Measurements from ENCODE around the gene GATM. TPM values are rescaled to one million over a fixed set of nuclear protein-coding genes. Genes with fewer than 3 reads are reported as not detected.

The GATM gene
- total RNA-seq, 1 donor from 2014 or later: 0.86 TPM

Other genes with a start within 250 kb of the GATM start
- 0.37 TPM in 1 of 2 replicates, not detected in the other for gene DUOXA1, start 248.7 kb downstream of the GATM start, total RNA-seq
- gene DUOX1, start 248.6 kb downstream of the GATM start, total RNA-seq: 0.10 and 0.13 TPM in 2 replicates
- 14.5 and 16.3 TPM in 2 replicates for gene SHF, start 190.6 kb downstream of the GATM start, total RNA-seq
- gene SLC28A2, start 126.3 kb downstream of the GATM start, total RNA-seq: not detected in 2 replicates
- 1.6 and 2.1 TPM in 2 replicates for gene SLC30A4, start 144.2 kb upstream of the GATM start, total RNA-seq
- 50.6 TPM in 2 replicates for gene BLOC1S6, start 208.8 kb upstream of the GATM start, total RNA-seq